ENCODE data around the gene LGR6.
"Not testable (repeated sequence)": the region's sequence is repeated elsewhere in the genome, so short reads cannot be mapped to it uniquely, and the experiment has no call there.

The LGR6 gene

GRCh38 chr1:202165942-202166843 lies 27.4 kb upstream of the LGR6 start:
- Histone ChIP-seq H3K4me1 (ENCODE audit: control insufficient read depth, insufficient read depth, low read length, poor library complexity, severe bottlenecking) (peaks cover 51% of the 10 kb centered on the region), H3K27ac (ENCODE audit: insufficient read depth, low read length, poor library complexity, severe bottlenecking) (peak overlapping the region; percentile 51)

GRCh38 chr1:202167054-202167453 lies 26.5 kb upstream of the LGR6 start:
- DNase-seq; H3K36me3 ChIP-seq (ENCODE audit: control insufficient read depth, insufficient read depth, low read length); H3K4me3 ChIP-seq (ENCODE audit: insufficient read depth, low read depth, low read length, poor library complexity, severe bottlenecking); H3K9me3 ChIP-seq (ENCODE audit: control insufficient read depth, low read length); H3K27ac ChIP-seq (ENCODE audit: insufficient read depth, low read length, poor library complexity, severe bottlenecking); H3K27me3 ChIP-seq (replicated peaks; ENCODE audit: control insufficient read depth, insufficient read depth, low read length, poor library complexity, severe bottlenecking): not testable (repeated sequence)
- H3K4me1 ChIP-seq (ENCODE audit: control insufficient read depth, insufficient read depth, low read length, poor library complexity, severe bottlenecking) = peaks cover 43% of the 10 kb centered on the region

More at GRCh38 chr1:202165942-202166843, 27.4 kb upstream of the LGR6 start:
- Histone ChIP-seq H3K27me3 (replicated peaks; ENCODE audit: control insufficient read depth, insufficient read depth, low read length, poor library complexity, severe bottlenecking) (no peaks in the 10 kb centered on the region), H3K9me3 (ENCODE audit: control insufficient read depth, low read length) (no peaks in the 10 kb centered on the region), H3K36me3 (ENCODE audit: control insufficient read depth, insufficient read depth, low read length) (no peaks in the 10 kb centered on the region), H3K4me3 (ENCODE audit: insufficient read depth, low read depth, low read length, poor library complexity, severe bottlenecking) (no peak overlapping the region)
- no peak for DNase-seq

GRCh38 chr1:202167708-202168415 lies 25.7 kb upstream of the LGR6 start:
- DNase-seq = no peak

GRCh38 chr1:202168861-202169260 lies 24.7 kb upstream of the LGR6 start:
- peaks cover 25% of the 10 kb centered on the region for H3K4me1 ChIP-seq (ENCODE audit: control insufficient read depth, insufficient read depth, low read length, poor library complexity, severe bottlenecking)
- no peaks in the 10 kb centered on the region for H3K36me3 ChIP-seq (ENCODE audit: control insufficient read depth, insufficient read depth, low read length)
- no peak overlapping the region for H3K27ac ChIP-seq (ENCODE audit: insufficient read depth, low read length, poor library complexity, severe bottlenecking)
- no peaks in the 10 kb centered on the region for H3K9me3 ChIP-seq (ENCODE audit: control insufficient read depth, low read length)
- no peak for DNase-seq
- H3K4me3 ChIP-seq (ENCODE audit: insufficient read depth, low read depth, low read length, poor library complexity, severe bottlenecking) = no peak overlapping the region
- no peaks in the 10 kb centered on the region for H3K27me3 ChIP-seq (replicated peaks; ENCODE audit: control insufficient read depth, insufficient read depth, low read length, poor library complexity, severe bottlenecking)

More at GRCh38 chr1:202167708-202168415, 25.7 kb upstream of the LGR6 start:
- Histone ChIP-seq H3K27me3 (replicated peaks; ENCODE audit: control insufficient read depth, insufficient read depth, low read length, poor library complexity, severe bottlenecking) (no peaks in the 10 kb centered on the region), H3K36me3 (ENCODE audit: control insufficient read depth, insufficient read depth, low read length) (no peaks in the 10 kb centered on the region), H3K9me3 (ENCODE audit: control insufficient read depth, low read length) (no peaks in the 10 kb centered on the region), H3K4me3 (ENCODE audit: insufficient read depth, low read depth, low read length, poor library complexity, severe bottlenecking) (no peak overlapping the region), H3K4me1 (ENCODE audit: control insufficient read depth, insufficient read depth, low read length, poor library complexity, severe bottlenecking) (peaks cover 35% of the 10 kb centered on the region), H3K27ac (ENCODE audit: insufficient read depth, low read length, poor library complexity, severe bottlenecking) (no peak overlapping the region)

DNA sequence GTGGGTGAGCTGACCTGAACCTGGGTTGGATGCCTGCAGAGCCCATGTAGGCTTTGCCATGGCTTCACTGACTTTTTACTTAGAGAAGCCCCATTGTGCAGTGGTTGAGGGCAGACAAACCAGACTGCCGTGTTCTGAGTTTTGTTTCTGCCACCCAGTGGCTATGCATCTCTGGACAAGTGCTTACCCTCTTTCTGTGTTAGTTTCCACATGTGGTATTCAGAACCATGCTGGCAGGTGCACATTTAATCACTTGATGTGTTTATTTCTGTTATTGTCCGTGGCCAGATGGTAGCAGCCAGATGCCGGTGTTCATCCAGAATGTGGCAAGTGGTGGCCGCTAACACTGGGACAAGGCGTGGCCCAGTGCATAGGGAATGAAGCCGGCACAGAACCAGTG lies 22.9 kb upstream of the LGR6 start:
- Histone ChIP-seq H3K4me3 (ENCODE audit: insufficient read depth, low read depth, low read length, poor library complexity, severe bottlenecking) (no peak overlapping the region), H3K27me3 (replicated peaks; ENCODE audit: control insufficient read depth, insufficient read depth, low read length, poor library complexity, severe bottlenecking) (no peaks in the 10 kb centered on the region), H3K9me3 (ENCODE audit: control insufficient read depth, low read length) (no peaks in the 10 kb centered on the region), H3K4me1 (ENCODE audit: control insufficient read depth, insufficient read depth, low read length, poor library complexity, severe bottlenecking) (peaks cover 8% of the 10 kb centered on the region), H3K27ac (ENCODE audit: insufficient read depth, low read length, poor library complexity, severe bottlenecking) (no peak overlapping the region), H3K36me3 (ENCODE audit: control insufficient read depth, insufficient read depth, low read length) (no peaks in the 10 kb centered on the region)
- DNase-seq = no peak

GRCh38 chr1:202171292-202172014 lies 22.1 kb upstream of the LGR6 start:
- H3K4me3 ChIP-seq (ENCODE audit: insufficient read depth, low read depth, low read length, poor library complexity, severe bottlenecking) = no peak overlapping the region
- no peaks in the 10 kb centered on the region for H3K36me3 ChIP-seq (ENCODE audit: control insufficient read depth, insufficient read depth, low read length)
- no peak overlapping the region for H3K27ac ChIP-seq (ENCODE audit: insufficient read depth, low read length, poor library complexity, severe bottlenecking)
- H3K9me3 ChIP-seq (ENCODE audit: control insufficient read depth, low read length) = no peaks in the 10 kb centered on the region
- peaks cover 3% of the 10 kb centered on the region for H3K4me1 ChIP-seq (ENCODE audit: control insufficient read depth, insufficient read depth, low read length, poor library complexity, severe bottlenecking)
- no peak for DNase-seq
- H3K27me3 ChIP-seq (replicated peaks; ENCODE audit: control insufficient read depth, insufficient read depth, low read length, poor library complexity, severe bottlenecking) = no peaks in the 10 kb centered on the region

GRCh38 chr1:202172015-202172355 lies 21.6 kb upstream of the LGR6 start:
- Histone ChIP-seq H3K27ac (ENCODE audit: insufficient read depth, low read length, poor library complexity, severe bottlenecking) (no peak overlapping the region), H3K9me3 (ENCODE audit: control insufficient read depth, low read length) (no peaks in the 10 kb centered on the region), H3K4me1 (ENCODE audit: control insufficient read depth, insufficient read depth, low read length, poor library complexity, severe bottlenecking) (peaks cover 3% of the 10 kb centered on the region), H3K27me3 (replicated peaks; ENCODE audit: control insufficient read depth, insufficient read depth, low read length, poor library complexity, severe bottlenecking) (no peaks in the 10 kb centered on the region), H3K36me3 (ENCODE audit: control insufficient read depth, insufficient read depth, low read length) (no peaks in the 10 kb centered on the region), H3K4me3 (ENCODE audit: insufficient read depth, low read depth, low read length, poor library complexity, severe bottlenecking) (no peak overlapping the region)
- no peak for DNase-seq

DNA sequence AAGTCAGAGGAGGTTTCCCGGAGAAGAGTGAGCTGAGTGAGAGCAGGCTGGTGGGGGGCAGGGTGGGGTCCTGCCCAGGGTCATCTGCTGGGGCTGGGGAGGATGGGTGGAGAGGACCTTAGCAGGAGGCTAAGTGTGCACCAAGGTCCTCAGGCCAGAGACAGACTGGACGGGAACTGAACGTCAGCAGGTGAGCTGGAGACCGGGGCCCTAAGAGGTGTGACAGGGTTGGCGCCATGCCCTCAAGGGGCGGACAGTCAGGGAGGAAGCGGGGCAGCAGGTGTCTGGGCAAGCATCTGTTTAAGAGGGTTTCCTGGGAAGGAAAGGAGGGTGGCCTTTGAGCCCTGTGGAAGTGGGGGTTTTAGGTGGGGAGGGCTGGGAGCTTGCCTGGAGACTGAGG lies 19.6 kb upstream of the LGR6 start:
- no peak overlapping the region for H3K4me3 ChIP-seq (ENCODE audit: insufficient read depth, low read depth, low read length, poor library complexity, severe bottlenecking)
- no peaks in the 10 kb centered on the region for H3K27me3 ChIP-seq (replicated peaks; ENCODE audit: control insufficient read depth, insufficient read depth, low read length, poor library complexity, severe bottlenecking)
- DNase-seq = no peak
- peaks cover 3% of the 10 kb centered on the region for H3K4me1 ChIP-seq (ENCODE audit: control insufficient read depth, insufficient read depth, low read length, poor library complexity, severe bottlenecking)
- H3K27ac ChIP-seq (ENCODE audit: insufficient read depth, low read length, poor library complexity, severe bottlenecking) = no peak overlapping the region
- no peaks in the 10 kb centered on the region for H3K36me3 ChIP-seq (ENCODE audit: control insufficient read depth, insufficient read depth, low read length)
- H3K9me3 ChIP-seq (ENCODE audit: control insufficient read depth, low read length) = no peaks in the 10 kb centered on the region

GRCh38 chr1:202176949-202177927 lies 16.4 kb upstream of the LGR6 start:
- Histone ChIP-seq H3K36me3 (ENCODE audit: control insufficient read depth, insufficient read depth, low read length) (no peaks in the 10 kb centered on the region), H3K27ac (ENCODE audit: insufficient read depth, low read length, poor library complexity, severe bottlenecking) (no peak overlapping the region), H3K4me3 (ENCODE audit: insufficient read depth, low read depth, low read length, poor library complexity, severe bottlenecking) (no peak overlapping the region), H3K27me3 (replicated peaks; ENCODE audit: control insufficient read depth, insufficient read depth, low read length, poor library complexity, severe bottlenecking) (no peaks in the 10 kb centered on the region), H3K4me1 (ENCODE audit: control insufficient read depth, insufficient read depth, low read length, poor library complexity, severe bottlenecking) (no peaks in the 10 kb centered on the region), H3K9me3 (ENCODE audit: control insufficient read depth, low read length) (no peaks in the 10 kb centered on the region)
- DNase-seq = no peak

Measured in effector memory CD4-positive, alpha-beta T cell (primary cell).